Subcutaneous adipose tissue (tissue), 4 donors: ENCODE data around the gene LRMDA. TPM values are rescaled to one million over a fixed set of nuclear protein-coding genes. Genes with fewer than 3 reads are reported as not detected.

ENCODE experiments used
- CTCF ChIP-seq: fragments of 450-650 bp; IDR thresholded peaks from one replicate; pipeline ENCODE4 v1.5.1; 2016; ENCODE audit warnings: low read depth, mild to moderate bottlenecking, control low read depth, antibody characterized with exemption, moderate library complexity
- total RNA-seq, 4 donors: library from RNA; depleted of rRNA; stranded (reverse); fragments of >200 nt; gene quantifications; one replicate each; pipeline ENCODE4 v1.1.0, GENCODE V29; 2016

Gene LRMDA
- total RNA-seq, 4 donors from 2014 or later, result 17.4 to 92.1 (median 22.8) TPM

GRCh38 chr10:75793848-75794247 is 362.4 kb downstream of the LRMDA start:
- TF ChIP-seq CTCF, result no peak

- no peak for TF ChIP-seq CTCF
Measured at GRCh38 chr10:75801121-75801520, 369.7 kb downstream of the LRMDA start.

- TF ChIP-seq CTCF, result no peak
Measured at GRCh38 chr10:75801661-75802060, 370.2 kb downstream of the LRMDA start.

GRCh38 chr10:75803121-75803520 is 371.7 kb downstream of the LRMDA start:
- TF ChIP-seq CTCF, result no peak

GRCh38 chr10:75803816-75804552 is 372.6 kb downstream of the LRMDA start:
- no peak for TF ChIP-seq CTCF

GRCh38 chr10:75806186-75806585 is 374.8 kb downstream of the LRMDA start:
- TF ChIP-seq CTCF, result no peak

- no peak for TF ChIP-seq CTCF
Measured at GRCh38 chr10:75807456-75807855, 376.0 kb downstream of the LRMDA start.
